Activated CD8-positive, alpha-beta memory T cell treated with anti-CD3 and anti-CD28 coated beads for 4 hours (primary cell): Measurements from ENCODE around the gene TXNDC11.

Experiments
- DNase-seq, 2 donors: peaks; one replicate each; pipeline ENCODE4 v3.0.0-alpha.2; 2020; ENCODE audit warnings: low read depth in 2 of 2

Gene TXNDC11

GRCh38 chr16:11750056-11750455 lies 7.4 kb upstream of the TXNDC11 start:
- no peak for DNase-seq

GRCh38 chr16:11748404-11749254 lies 6.0 kb upstream of the TXNDC11 start:
- no peak for DNase-seq

- no peak for DNase-seq
Measured at GRCh38 chr16:11747949-11748403, 5.3 kb upstream of the TXNDC11 start.

GRCh38 chr16:11744075-11744470 lies 1.4 kb upstream of the TXNDC11 start:
- DNase-seq, result no peak

GRCh38 chr16:11743308-11744074 lies 834 bp upstream of the TXNDC11 start:
- no peak for DNase-seq

GRCh38 chr16:11742093-11742535 lies 543 bp downstream of the TXNDC11 start:
- DNase-seq, result peak in 1 of 2 donors; percentile 16

GRCh38 chr16:11740567-11740966 lies 2.1 kb downstream of the TXNDC11 start:
- DNase-seq, result no peak

- no peak for DNase-seq
Measured at GRCh38 chr16:11738742-11739544, 3.7 kb downstream of the TXNDC11 start.

- no peak for DNase-seq
Measured at GRCh38 chr16:11737713-11738112, 4.9 kb downstream of the TXNDC11 start.

- DNase-seq, result no peak
Measured at GRCh38 chr16:11736903-11737302, 5.8 kb downstream of the TXNDC11 start.

- DNase-seq, result no peak
Measured at GRCh38 chr16:11735787-11736186, 6.9 kb downstream of the TXNDC11 start.

GRCh38 chr16:11734653-11735043 lies 8.0 kb downstream of the TXNDC11 start:
- DNase-seq, result no peak

GRCh38 chr16:11734025-11734652 lies 8.5 kb downstream of the TXNDC11 start:
- no peak for DNase-seq

GRCh38 chr16:11731222-11731621 lies 11.4 kb downstream of the TXNDC11 start:
- no peak for DNase-seq

GRCh38 chr16:11729787-11730186 lies 12.9 kb downstream of the TXNDC11 start:
- DNase-seq, result no peak

GRCh38 chr16:11727796-11728543 lies 14.7 kb downstream of the TXNDC11 start:
- DNase-seq, result no peak

- no peak for DNase-seq
Measured at GRCh38 chr16:11726008-11726407, 16.6 kb downstream of the TXNDC11 start.

- no peak for DNase-seq
Measured at GRCh38 chr16:11725457-11725856, 17.2 kb downstream of the TXNDC11 start.

GRCh38 chr16:11722468-11722808 lies 20.2 kb downstream of the TXNDC11 start:
- no peak for DNase-seq

GRCh38 chr16:11721781-11722467 lies 20.7 kb downstream of the TXNDC11 start:
- DNase-seq, result no peak
